Measurements from ENCODE around the gene RRP12.

The RRP12 gene

GRCh38 chr10:97373456-97373855, 27.7 kb downstream of the RRP12 start:
- no peak for TF ChIP-seq RAD21 (IDR thresholded peaks at IDR 0.05; ENCODE audit: low read depth)
- TF ChIP-seq TCF12 (IDR thresholded peaks at IDR 0.05; ENCODE audit: low read depth) = no peak
- TF ChIP-seq YY1 (IDR thresholded peaks at IDR 0.05; ENCODE audit: low read depth) = no peak
- TF ChIP-seq USF1 (IDR thresholded peaks at IDR 0.05) = no peak
- TF ChIP-seq FOXM1 (IDR thresholded peaks at IDR 0.05; ENCODE audit: borderline replicate concordance, low read depth) = no peak
- no peak for TF ChIP-seq ZBTB7A (IDR thresholded peaks at IDR 0.05; ENCODE audit: low read depth)
- TF ChIP-seq CEBPB (IDR thresholded peaks at IDR 0.05) = no peak
- no peak for TF ChIP-seq NFIC (IDR thresholded peaks at IDR 0.05)
- no peak for TF ChIP-seq CREB1 (IDR thresholded peaks at IDR 0.05; ENCODE audit: low read depth)
- no peak for TF ChIP-seq EP300 (IDR thresholded peaks at IDR 0.05; ENCODE audit: borderline replicate concordance)
- no peak for TF ChIP-seq TEAD4 (IDR thresholded peaks at IDR 0.05)
- TF ChIP-seq MAX (IDR thresholded peaks at IDR 0.05) = no peak
- TF ChIP-seq REST (IDR thresholded peaks at IDR 0.05; ENCODE audit: low read depth) = no peak
- no peak for TF ChIP-seq TAF1 (IDR thresholded peaks at IDR 0.05; ENCODE audit: low read depth)
- TF ChIP-seq EGR1 (IDR thresholded peaks at IDR 0.05) = no peak

- TF ChIP-seq YY1 (IDR thresholded peaks at IDR 0.05; ENCODE audit: low read depth) = no peak
- no peak for TF ChIP-seq TAF1 (IDR thresholded peaks at IDR 0.05; ENCODE audit: low read depth)
- TF ChIP-seq REST (IDR thresholded peaks at IDR 0.05; ENCODE audit: low read depth) = no peak
- TF ChIP-seq TCF12 (IDR thresholded peaks at IDR 0.05; ENCODE audit: low read depth) = no peak
- TF ChIP-seq USF1 (IDR thresholded peaks at IDR 0.05) = no peak
- TF ChIP-seq FOXM1 (IDR thresholded peaks at IDR 0.05; ENCODE audit: borderline replicate concordance, low read depth) = no peak
- TF ChIP-seq ZBTB7A (IDR thresholded peaks at IDR 0.05; ENCODE audit: low read depth) = no peak
- no peak for TF ChIP-seq EGR1 (IDR thresholded peaks at IDR 0.05)
- TF ChIP-seq TEAD4 (IDR thresholded peaks at IDR 0.05) = no peak
- no peak for TF ChIP-seq CEBPB (IDR thresholded peaks at IDR 0.05)
- no peak for TF ChIP-seq EP300 (IDR thresholded peaks at IDR 0.05; ENCODE audit: borderline replicate concordance)
- TF ChIP-seq NFIC (IDR thresholded peaks at IDR 0.05) = no peak
- no peak for TF ChIP-seq CREB1 (IDR thresholded peaks at IDR 0.05; ENCODE audit: low read depth)
- TF ChIP-seq RAD21 (IDR thresholded peaks at IDR 0.05; ENCODE audit: low read depth) = no peak
- TF ChIP-seq MAX (IDR thresholded peaks at IDR 0.05) = no peak
Observed at GRCh38 chr10:97372233-97372875, 28.8 kb downstream of the RRP12 start.

- TF ChIP-seq RAD21 (IDR thresholded peaks at IDR 0.05; ENCODE audit: low read depth) (no peak), EGR1 (IDR thresholded peaks at IDR 0.05) (no peak), FOXM1 (IDR thresholded peaks at IDR 0.05; ENCODE audit: borderline replicate concordance, low read depth) (no peak), ZBTB7A (IDR thresholded peaks at IDR 0.05; ENCODE audit: low read depth) (no peak), CREB1 (IDR thresholded peaks at IDR 0.05; ENCODE audit: low read depth) (no peak), NFIC (IDR thresholded peaks at IDR 0.05) (no peak), USF1 (IDR thresholded peaks at IDR 0.05) (no peak), REST (IDR thresholded peaks at IDR 0.05; ENCODE audit: low read depth) (no peak), TEAD4 (IDR thresholded peaks at IDR 0.05) (no peak), TAF1 (IDR thresholded peaks at IDR 0.05; ENCODE audit: low read depth) (no peak)
Observed at GRCh38 chr10:97371696-97372095, 29.4 kb downstream of the RRP12 start.
